NCI-H146 treated with DMSO at 0.1 percent for 48 hours (cell line): ENCODE results near the gene CTNNA2.

Experiments used
- DNase-seq: peaks from one replicate; lab custom pipeline; 2025; ENCODE audit not compliant: unreplicated experiment; lab: John Stamatoyannopoulos, UW

The CTNNA2 gene

GRCh38 chr2:79972661-79973060 lies 459.8 kb downstream of the CTNNA2 start:
- no peak for DNase-seq

DNA sequence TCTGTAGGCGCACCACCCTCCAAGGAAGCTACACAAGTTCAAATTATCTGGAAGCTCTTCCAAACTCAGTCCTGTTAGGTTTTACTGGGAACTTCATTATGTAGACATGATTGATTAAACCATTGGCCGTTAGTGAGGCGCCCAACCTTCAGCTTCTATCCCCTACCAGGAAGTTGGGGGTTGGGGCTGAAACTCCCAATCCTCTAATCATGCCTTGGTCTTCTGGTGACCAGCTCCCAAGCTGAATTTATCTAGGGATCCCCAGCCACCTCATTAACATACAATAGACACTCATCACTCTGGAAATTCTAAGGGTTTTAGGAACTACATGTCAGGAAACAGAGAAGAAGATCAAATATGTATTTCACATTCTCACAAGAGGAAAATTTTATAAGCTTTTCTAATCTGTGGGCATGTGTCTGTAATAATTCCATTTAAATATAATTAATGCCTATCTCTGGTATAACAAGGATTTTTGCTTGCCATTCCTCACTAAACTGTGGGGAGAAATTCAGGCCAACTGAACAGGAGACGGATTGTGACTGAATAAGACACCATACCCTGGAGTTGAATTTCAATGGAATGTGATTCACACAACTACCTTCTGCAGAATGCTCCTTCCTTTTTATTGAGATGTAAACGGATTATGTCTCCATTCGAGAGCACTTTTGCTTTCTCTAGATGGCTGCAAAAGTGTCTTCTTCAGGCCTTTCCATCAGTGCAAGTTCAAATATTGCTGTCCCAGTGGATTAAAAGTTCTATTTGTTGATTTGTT lies 463.1 kb downstream of the CTNNA2 start:
- DNase-seq: no peak

DNA sequence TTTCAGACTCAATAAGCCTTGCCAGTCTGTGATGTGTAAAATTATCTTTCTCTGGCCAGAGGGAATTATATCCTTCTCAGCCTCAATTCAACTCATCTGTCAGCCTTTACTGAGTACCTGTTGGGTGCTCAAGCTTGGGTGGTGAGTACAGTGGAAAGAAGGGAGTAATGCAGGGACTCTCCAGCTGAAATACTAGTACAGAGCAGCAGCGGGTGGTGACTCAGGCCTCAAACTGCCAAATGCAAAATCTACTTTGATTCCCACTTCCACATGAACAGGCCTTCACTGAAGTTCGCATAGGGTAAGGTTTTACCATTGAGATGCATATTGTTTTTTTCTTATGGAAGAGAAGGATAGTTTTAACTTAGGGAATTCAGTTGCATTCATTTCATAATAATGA lies 464.9 kb downstream of the CTNNA2 start:
- DNase-seq: no peak

DNA sequence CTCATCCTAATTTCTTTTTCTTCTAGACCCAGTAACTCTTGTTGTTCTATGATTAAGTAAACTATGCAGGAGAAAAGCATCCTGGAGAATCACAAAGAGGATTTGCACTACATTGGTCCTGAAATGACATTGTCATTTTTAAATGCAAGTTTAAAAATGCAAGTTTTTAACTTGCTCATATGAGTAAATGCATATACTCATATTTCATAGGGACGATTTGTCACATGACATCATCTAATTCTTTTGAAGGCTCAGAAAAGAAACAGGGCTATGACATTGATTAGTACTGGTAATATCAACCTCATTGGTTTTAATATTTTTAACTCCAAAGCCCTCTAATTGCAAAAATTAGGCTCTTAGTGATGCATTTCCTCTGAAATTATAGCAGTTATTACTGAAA lies 467.3 kb downstream of the CTNNA2 start:
- no peak for DNase-seq

GRCh38 chr2:79980816-79981215 lies 468.0 kb downstream of the CTNNA2 start:
- DNase-seq: no peak

DNA sequence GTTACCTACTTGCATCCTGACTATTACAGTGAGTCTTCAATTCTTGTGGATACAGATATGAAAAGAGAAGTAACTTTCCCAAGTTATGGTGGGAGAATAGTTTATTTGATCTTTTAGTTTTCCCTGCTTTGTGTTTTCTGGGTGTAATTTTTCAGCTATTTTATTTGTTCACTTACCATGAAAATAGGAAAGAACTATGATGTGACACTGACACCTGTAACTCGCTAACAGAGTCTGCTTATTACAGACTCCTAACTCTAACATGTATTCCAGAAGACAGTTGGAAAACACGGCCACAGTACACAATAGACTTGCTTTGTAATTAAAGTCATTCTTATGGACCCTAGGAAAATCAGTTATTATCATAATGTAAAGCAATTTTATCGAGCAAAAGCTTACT lies 468.5 kb downstream of the CTNNA2 start:
- DNase-seq: no peak

DNA sequence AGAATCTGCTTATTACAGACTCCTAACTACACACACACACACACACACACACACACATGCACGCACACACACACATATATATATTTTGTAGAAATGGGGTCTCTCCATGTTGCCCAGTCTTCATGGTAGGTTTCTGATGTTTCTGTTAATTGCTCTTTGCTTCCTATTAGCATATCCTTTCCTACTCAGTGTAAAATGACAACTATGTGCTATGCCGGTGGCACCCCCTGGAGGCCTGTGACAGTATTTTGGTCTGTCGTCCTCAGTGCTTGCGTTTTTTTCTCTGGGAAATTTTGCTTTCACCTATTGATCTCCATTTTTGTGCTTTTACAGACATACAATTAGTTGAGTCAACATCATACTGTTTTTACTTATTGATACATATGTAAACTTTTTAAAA lies 469.6 kb downstream of the CTNNA2 start:
- no peak for DNase-seq

DNA sequence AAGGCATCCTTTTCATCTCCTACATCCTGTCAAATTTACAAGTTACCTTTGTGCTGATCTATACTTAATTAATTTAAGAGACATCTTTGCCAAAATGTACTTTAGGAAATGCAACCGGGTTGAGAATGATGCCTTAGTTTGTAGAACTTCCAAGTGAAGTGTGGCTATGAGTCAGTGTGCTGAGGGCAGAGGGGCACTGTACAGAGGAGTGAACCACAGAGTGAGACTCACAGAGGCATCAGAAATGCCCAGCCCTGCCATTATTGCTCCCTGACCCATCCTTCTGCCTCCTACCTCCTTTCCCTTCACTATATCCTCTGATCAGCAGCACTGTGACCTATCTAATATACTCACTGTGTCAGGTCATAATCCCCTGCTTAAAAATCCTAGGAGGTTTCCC lies 471.6 kb downstream of the CTNNA2 start:
- no peak for DNase-seq

DNA sequence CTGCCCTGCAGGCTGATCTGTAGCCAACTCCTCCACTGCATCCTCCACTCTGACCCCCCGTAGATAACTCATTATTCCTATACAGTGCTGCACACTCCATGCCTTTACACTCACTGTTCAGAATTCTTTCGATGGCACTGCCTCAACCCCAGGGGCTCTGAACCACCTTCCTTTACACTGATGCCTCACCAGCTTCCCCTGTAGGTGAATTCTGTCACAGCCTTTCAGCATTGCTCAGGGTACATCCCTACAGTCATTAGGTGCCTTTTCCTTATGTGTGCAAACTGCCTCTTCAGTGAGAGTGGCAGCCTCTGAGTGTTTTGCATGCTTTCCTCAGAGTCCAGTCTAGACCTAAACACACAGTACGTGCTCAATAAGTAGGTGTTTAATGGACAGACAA lies 472.3 kb downstream of the CTNNA2 start:
- DNase-seq: no peak

- no peak for DNase-seq
Observed at GRCh38 chr2:79985571-79985970, 472.7 kb downstream of the CTNNA2 start.

- DNase-seq: no peak
Observed at GRCh38 chr2:79993144-79993543, 480.3 kb downstream of the CTNNA2 start.

DNA sequence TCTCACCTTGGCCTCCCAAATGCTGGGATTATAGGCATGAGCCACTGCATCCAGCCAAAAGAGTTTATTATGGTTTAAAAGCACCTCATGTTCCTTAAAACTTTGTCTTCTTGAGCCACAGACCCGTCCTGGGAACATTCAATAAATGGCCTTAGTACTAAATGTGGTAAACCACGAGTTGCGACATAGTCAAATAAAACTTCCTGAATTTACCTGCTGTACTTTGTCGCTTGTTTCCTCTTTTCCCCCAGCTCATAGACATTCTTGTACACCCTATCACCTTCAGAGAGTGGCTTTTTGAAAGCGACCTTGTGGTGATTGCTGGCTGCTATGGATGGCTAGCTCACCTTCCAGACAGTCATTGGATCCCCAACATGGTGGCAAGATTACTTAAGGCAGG lies 481.3 kb downstream of the CTNNA2 start:
- no peak for DNase-seq

- DNase-seq: no peak
Observed at GRCh38 chr2:79994965-79995364, 482.1 kb downstream of the CTNNA2 start.

DNA sequence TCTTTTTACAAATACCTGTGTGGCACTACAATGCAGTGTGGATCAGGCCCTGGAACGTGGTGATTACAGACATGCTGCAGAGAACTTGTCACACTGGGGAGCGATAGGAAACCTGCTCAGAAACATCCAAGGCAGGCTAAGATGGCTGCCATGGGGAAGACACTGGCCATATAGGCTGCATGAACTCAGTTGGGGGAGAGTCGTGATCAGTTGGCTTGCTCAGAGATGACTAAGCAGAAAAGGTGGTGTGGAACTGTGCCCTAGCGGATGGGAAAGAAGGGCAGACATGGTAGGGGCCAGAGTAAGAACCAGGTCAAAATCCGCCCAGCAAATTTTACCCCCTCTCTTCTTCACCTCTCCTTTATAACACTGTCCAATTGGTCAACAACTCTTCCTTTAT lies 483.9 kb downstream of the CTNNA2 start:
- DNase-seq: no peak

DNA sequence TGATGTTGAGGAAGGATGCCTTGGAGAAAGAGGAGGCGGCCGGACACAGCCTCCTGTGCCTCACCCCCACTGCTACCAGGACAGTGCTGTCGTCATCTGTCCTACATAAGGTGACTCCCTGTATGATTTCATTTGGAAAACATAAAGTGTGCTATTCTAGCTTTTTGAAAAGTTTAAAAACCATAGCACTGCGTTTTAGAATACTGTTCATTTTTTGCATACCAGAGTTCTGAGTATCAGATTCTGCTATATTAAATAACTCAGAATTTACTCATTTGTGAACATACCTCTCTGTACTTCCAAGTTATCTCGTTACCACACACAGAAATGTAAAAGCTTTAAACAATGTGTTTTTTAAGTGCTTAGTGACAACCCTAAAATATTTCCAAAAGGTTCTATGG lies 488.9 kb downstream of the CTNNA2 start:
- no peak for DNase-seq

DNA sequence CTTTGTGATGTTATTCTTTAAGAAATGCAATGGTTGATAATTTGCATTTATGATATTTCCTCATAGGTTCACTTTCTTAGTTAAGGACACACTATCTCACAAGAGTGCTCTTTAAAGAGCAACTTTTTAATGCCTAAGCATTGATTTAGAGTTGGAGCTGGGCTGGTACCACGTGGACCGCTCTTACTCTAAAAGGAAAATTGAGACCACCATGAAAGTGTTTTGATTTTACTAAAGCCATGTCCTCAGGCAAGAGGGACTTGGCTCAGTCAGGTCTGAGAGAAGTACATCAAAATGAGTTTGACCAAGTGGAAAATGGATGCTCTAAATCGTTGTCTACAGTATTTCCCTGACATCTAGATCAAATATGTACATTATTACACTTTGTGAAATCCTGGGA lies 489.3 kb downstream of the CTNNA2 start:
- no peak for DNase-seq

- DNase-seq: no peak
Observed at GRCh38 chr2:80002568-80003157, 489.8 kb downstream of the CTNNA2 start.

GRCh38 chr2:80007777-80008503 lies 495.1 kb downstream of the CTNNA2 start:
- no peak for DNase-seq

- no peak for DNase-seq
Observed at GRCh38 chr2:80008596-80008995, 495.7 kb downstream of the CTNNA2 start.

DNA sequence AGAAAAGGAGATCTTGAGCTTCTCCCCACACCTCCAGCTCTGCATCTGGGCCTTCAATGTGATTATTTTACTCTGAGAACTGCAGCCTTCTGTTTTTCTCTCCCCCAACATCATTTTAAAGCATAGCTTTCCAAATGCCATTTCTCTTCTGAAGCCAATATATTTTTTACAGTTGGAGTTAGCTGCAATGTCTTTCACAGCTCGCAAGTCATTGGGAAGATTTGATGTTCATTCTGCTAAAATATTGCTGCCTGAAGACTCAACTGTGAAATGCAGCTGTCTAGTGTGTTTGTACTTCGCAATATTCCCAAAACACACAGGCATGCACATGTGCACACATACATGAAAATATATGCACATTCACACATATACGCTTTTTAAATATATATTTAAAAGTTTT lies 496.4 kb downstream of the CTNNA2 start:
- no peak for DNase-seq

DNA sequence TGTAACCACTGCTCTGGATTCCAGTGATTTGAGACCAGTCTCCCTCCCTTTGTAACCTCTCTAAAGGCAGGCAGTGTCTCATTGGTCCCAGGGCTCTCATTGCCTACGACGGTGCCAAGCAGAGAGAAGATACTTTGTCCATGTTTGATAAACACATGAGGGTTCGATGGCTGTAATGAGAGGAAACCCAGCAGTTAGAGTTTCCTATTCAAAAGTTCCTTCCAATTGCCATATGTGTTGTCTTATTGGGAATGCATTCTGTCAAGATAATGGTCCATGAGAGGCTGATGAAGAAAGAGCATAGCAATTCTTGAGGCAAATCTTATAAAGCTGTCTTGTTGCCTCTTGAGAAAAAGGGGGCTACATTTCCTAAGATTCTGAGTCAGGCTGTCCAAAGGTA lies 499.2 kb downstream of the CTNNA2 start:
- no peak for DNase-seq

GRCh38 chr2:80014637-80015036 lies 501.8 kb downstream of the CTNNA2 start:
- DNase-seq: no peak
